Neuron (in vitro differentiated cells): ENCODE data around the gene FAM187B.

Source experiments
- H2AFZ ChIP-seq: one replicate; pipeline ENCODE4 v1.6.1; 2013; ENCODE audit warnings: low read depth, mild to moderate bottlenecking, inconsistent platforms, low read length, moderate library complexity
- H3K27me3 ChIP-seq: one replicate; pipeline ENCODE4 v1.6.1; 2013; ENCODE audit warnings: low read length; ENCODE audit not compliant: insufficient read depth
- H3K36me3 ChIP-seq: one replicate; pipeline ENCODE4 v1.6.1; 2013; ENCODE audit warnings: low read length; ENCODE audit not compliant: insufficient read depth
- H3K4me1 ChIP-seq: one replicate; pipeline ENCODE4 v1.6.1; 2013; ENCODE audit warnings: low read length; ENCODE audit not compliant: insufficient read depth
- H3K4me3 ChIP-seq: 2 replicates; pipeline ENCODE4 v1.5.1; 2013; ENCODE audit warnings: mild to moderate bottlenecking, low read length, moderate library complexity
- H3K9me3 ChIP-seq: one replicate; pipeline ENCODE4 v1.6.1; 2013; ENCODE audit warnings: low read length

Gene FAM187B

GRCh38 chr19:35254341-35255297 lies 26.1 kb upstream of the FAM187B start:
- peaks cover 9% of the 10 kb centered on the region for H3K27me3 ChIP-seq
- no peak overlapping the region for H3K4me3 ChIP-seq
- H3K4me1 ChIP-seq: peaks cover 13% of the 10 kb centered on the region
- peaks cover 6% of the 10 kb centered on the region for H3K9me3 ChIP-seq
- H2AFZ ChIP-seq: no peak overlapping the region
- H3K36me3 ChIP-seq: no peaks in the 10 kb centered on the region

GRCh38 chr19:35253316-35254286 lies 25.1 kb upstream of the FAM187B start:
- H3K4me1 ChIP-seq: peaks cover 10% of the 10 kb centered on the region
- no peak overlapping the region for H2AFZ ChIP-seq
- H3K27me3 ChIP-seq: peaks cover 19% of the 10 kb centered on the region
- peaks cover 6% of the 10 kb centered on the region for H3K9me3 ChIP-seq
- no peak overlapping the region for H3K4me3 ChIP-seq
- H3K36me3 ChIP-seq: no peaks in the 10 kb centered on the region

GRCh38 chr19:35251456-35251855 lies 22.9 kb upstream of the FAM187B start:
- peaks cover 8% of the 10 kb centered on the region for H3K9me3 ChIP-seq
- H3K36me3 ChIP-seq: no peaks in the 10 kb centered on the region
- peaks cover 3% of the 10 kb centered on the region for H3K4me1 ChIP-seq
- H3K27me3 ChIP-seq: peaks cover 37% of the 10 kb centered on the region
- H3K4me3 ChIP-seq: no peak overlapping the region
- no peak overlapping the region for H2AFZ ChIP-seq

- H3K9me3 ChIP-seq: peaks cover 8% of the 10 kb centered on the region
- peaks cover 44% of the 10 kb centered on the region for H3K27me3 ChIP-seq
- H3K4me3 ChIP-seq: peak overlapping the region; percentile 66
- peaks cover 3% of the 10 kb centered on the region for H3K4me1 ChIP-seq
- H3K36me3 ChIP-seq: no peaks in the 10 kb centered on the region
- H2AFZ ChIP-seq: no peak overlapping the region
Measured at GRCh38 chr19:35249848-35250711, 21.5 kb upstream of the FAM187B start.

GRCh38 chr19:35249146-35249847 lies 20.8 kb upstream of the FAM187B start:
- Histone ChIP-seq H3K36me3 (no peaks in the 10 kb centered on the region), H3K4me3 (peak overlapping the region; percentile 66), H2AFZ (peak overlapping the region; percentile 67), H3K9me3 (peaks cover 8% of the 10 kb centered on the region), H3K27me3 (peaks cover 44% of the 10 kb centered on the region), H3K4me1 (peaks cover 3% of the 10 kb centered on the region)

- Histone ChIP-seq H3K4me1 (peaks cover 3% of the 10 kb centered on the region), H3K36me3 (no peaks in the 10 kb centered on the region), H3K4me3 (peak within 1 kb of the TSS; percentile 66), H3K9me3 (peaks cover 8% of the 10 kb centered on the region), H3K27me3 (peaks cover 44% of the 10 kb centered on the region), H2AFZ (peak within 1 kb of the TSS; percentile 67)
Measured at GRCh38 chr19:35248310-35249145, 20.0 kb upstream of the FAM187B start, which contains the start of gene LSR. Gene LSR, plus strand, starts transcription at chr19:35249002. Its CDS starts 21 bp downstream, at chr19:35249023.

GRCh38 chr19:35247526-35248309 lies 19.2 kb upstream of the FAM187B start:
- Histone ChIP-seq H3K4me3 (peak overlapping the region; percentile 66), H2AFZ (peak overlapping the region; percentile 67), H3K27me3 (peaks cover 44% of the 10 kb centered on the region), H3K36me3 (no peaks in the 10 kb centered on the region), H3K9me3 (peaks cover 8% of the 10 kb centered on the region), H3K4me1 (peaks cover 3% of the 10 kb centered on the region)

- Histone ChIP-seq H3K36me3 (no peaks in the 10 kb centered on the region), H3K27me3 (peaks cover 44% of the 10 kb centered on the region), H3K4me3 (no peak overlapping the region), H3K9me3 (peaks cover 8% of the 10 kb centered on the region), H2AFZ (no peak overlapping the region), H3K4me1 (peaks cover 3% of the 10 kb centered on the region)
Measured at GRCh38 chr19:35246466-35247092, 18.0 kb upstream of the FAM187B start.

- no peaks in the 10 kb centered on the region for H3K9me3 ChIP-seq
- H3K4me1 ChIP-seq: no peaks in the 10 kb centered on the region
- peaks cover 6% of the 10 kb centered on the region for H3K27me3 ChIP-seq
- H3K36me3 ChIP-seq: no peaks in the 10 kb centered on the region
- H3K4me3 ChIP-seq: no peak overlapping the region
- H2AFZ ChIP-seq: no peak overlapping the region
Measured at GRCh38 chr19:35241417-35241816, 12.9 kb upstream of the FAM187B start.

GRCh38 chr19:35240327-35240726 lies 11.8 kb upstream of the FAM187B start:
- no peak overlapping the region for H3K4me3 ChIP-seq
- no peak overlapping the region for H2AFZ ChIP-seq
- H3K9me3 ChIP-seq: no peaks in the 10 kb centered on the region
- H3K27me3 ChIP-seq: no peaks in the 10 kb centered on the region
- H3K36me3 ChIP-seq: no peaks in the 10 kb centered on the region
- H3K4me1 ChIP-seq: no peaks in the 10 kb centered on the region
